GM12878 (cell line): ENCODE results near the gene PTPRN2. TPM values are rescaled to one million over a fixed set of nuclear protein-coding genes. Genes with fewer than 3 reads are reported as not detected.

Source experiments
- ASH2L ChIP-seq: fragments of 300-600, 200-600 bp; sonication (generic); IDR thresholded peaks from 2 replicates; pipeline ENCODE4 v1.6.1; 2017; ENCODE audit warnings: low read depth, mild to moderate bottlenecking, borderline replicate concordance
- E2F4 ChIP-seq: IDR thresholded peaks from 2 replicates; pipeline ENCODE4 v1.6.1; 2012; ENCODE audit warnings: low read depth, low read length, improper control_type of control experiment
- HCFC1 ChIP-seq: fragments of 150-350 bp; IDR thresholded peaks from 2 replicates; pipeline ENCODE4 v1.6.1; 2014; ENCODE audit warnings: low read length
- HSF1 ChIP-seq: fragments of 150-350 bp; IDR thresholded peaks from 2 replicates; pipeline ENCODE4 v1.6.1; 2014; ENCODE audit warnings: mild to moderate bottlenecking, low read depth, low read length
- PAX5 ChIP-seq: IDR thresholded peaks from 2 replicates; pipeline ENCODE4 v1.6.1; 2011; ENCODE audit warnings: low read depth, low read length, borderline replicate concordance
- POLR2AphosphoS5 ChIP-seq: IDR thresholded peaks from 2 replicates; pipeline ENCODE4 v1.6.1; 2011; ENCODE audit warnings: mild to moderate bottlenecking, low read length, inconsistent platforms
- ZNF687 ChIP-seq: fragments of 450-650 bp; IDR thresholded peaks from 2 replicates; pipeline ENCODE4 v1.6.1; 2017; ENCODE audit warnings: mild to moderate bottlenecking, moderate library complexity
- polyA plus RNA-seq, 11 experiments: library from polyadenylated mRNA; depleted of rRNA in 4 of 11; unstranded in 6 of 11; stranded (reverse) in 5 of 11; fragments of >200 nt; fragmentation: Nextera tagmentation in 4 of 11; fragmentation: Illumina TruSeq in 1 of 11; extraction: Ambion mirVana in 4 of 11; extraction: Trizol in 1 of 11; gene quantifications; 1 replicate in 1 of 11; 2 replicates in 10 of 11; pipeline versions ENCODE4 v1.2.1 to v1.2.3, GENCODE V29; 2011 to 2016; ENCODE audit warnings: inconsistent platforms in 2 of 11, missing spikeins in 2 of 11, low read depth in 1 of 11
- total RNA-seq, 4 experiments: library from RNA; depleted of rRNA in 3 of 4; stranded (reverse); fragments of >200 nt in 3 of 4; fragmentation: Illumina TruSeq in 1 of 4; extraction: Trizol in 1 of 4; gene quantifications; 2 replicates each; pipeline versions ENCODE4 v1.2.1 to v1.2.3, GENCODE V29; 2013 to 2021

Gene PTPRN2
- total and polyA plus RNA-seq, 10 of the 15 experiments (the other 5 are each of a cell fraction or from before 2014, with no cell fraction given), result 5.4 TPM; not detected in 9

- no peak for TF ChIP-seq ZNF687
- TF ChIP-seq ASH2L, result no peak
- no peak for TF ChIP-seq POLR2AphosphoS5
- no peak for TF ChIP-seq HSF1
- TF ChIP-seq HCFC1, result no peak
- TF ChIP-seq PAX5, result no peak
- no peak for TF ChIP-seq E2F4
These were observed 687.1 kb downstream of the PTPRN2 start (continued) for GRCh38 chr7:157900556-157900955.
